NCI-H2171 (cell line): ENCODE measurements around the gene NUTM2E.
"Not testable (repeated sequence)": the region's sequence is repeated elsewhere in the genome, so short reads cannot be mapped to it uniquely, and the experiment has no call there.

Experiments used
- DNase-seq: peaks from one replicate; lab custom pipeline; 2025; lab: John Stamatoyannopoulos, UW

NUTM2E gene, protein sequence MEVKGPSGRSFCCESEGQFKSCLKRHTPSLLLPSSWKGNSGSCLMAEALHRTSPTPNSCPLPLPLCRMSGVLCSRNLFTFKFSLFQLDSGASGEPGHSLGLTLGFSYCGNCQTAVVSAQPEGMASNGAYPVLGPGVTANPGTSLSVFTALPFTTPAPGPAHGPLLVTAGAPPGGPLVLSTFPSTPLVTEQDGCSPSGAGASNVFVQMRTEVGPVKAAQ (N-terminal part only)

DNA sequence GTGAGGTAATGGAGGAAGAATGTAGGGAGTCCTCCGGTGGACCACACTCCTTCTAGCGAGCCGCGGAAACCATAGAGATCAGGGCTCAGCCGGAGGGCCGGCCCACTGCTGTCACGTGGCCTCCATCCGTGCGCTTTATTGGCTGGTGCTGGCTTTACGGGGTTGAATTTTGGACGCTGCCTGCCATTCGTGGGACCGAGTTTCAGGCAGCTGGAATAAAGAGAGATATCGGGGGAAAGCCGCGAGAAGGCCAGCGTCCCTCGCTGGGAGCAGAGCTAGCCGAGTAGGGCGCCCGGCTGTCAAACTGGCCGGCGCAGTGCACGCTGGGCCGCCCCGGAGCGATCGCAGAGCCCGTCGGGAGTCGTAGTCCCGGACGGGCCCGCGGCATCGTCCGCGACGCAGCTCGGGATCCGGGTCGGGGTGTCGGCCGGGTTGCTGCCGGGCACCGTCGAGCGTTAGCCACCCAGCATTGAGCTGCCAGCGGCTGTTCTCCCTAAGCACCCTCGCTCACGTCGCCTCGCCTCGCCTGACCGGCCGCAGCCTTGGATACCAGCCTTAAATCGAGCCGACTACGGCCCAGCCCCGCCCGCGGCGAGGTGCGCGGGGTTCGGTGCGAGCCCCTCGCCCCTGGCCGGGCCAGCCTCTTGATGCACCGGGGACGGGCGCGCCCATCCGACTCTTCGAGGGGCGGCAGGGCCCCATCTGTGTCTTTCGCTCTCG lies at the start of gene NUTM2E:
TSS of gene NUTM2E (plus strand) at position 244 of the 720 bp plus-strand sequence. CDS start 15,002 bp downstream, outside the sequence.
- DNase-seq = peak; percentile 8

GRCh38 chr10:79777997-79778396 lies 48.5 kb upstream of the NUTM2E start:
- DNase-seq = not testable (repeated sequence)

GRCh38 chr10:79779310-79779938 lies 47.1 kb upstream of the NUTM2E start:
- not testable (repeated sequence) for DNase-seq

DNA sequence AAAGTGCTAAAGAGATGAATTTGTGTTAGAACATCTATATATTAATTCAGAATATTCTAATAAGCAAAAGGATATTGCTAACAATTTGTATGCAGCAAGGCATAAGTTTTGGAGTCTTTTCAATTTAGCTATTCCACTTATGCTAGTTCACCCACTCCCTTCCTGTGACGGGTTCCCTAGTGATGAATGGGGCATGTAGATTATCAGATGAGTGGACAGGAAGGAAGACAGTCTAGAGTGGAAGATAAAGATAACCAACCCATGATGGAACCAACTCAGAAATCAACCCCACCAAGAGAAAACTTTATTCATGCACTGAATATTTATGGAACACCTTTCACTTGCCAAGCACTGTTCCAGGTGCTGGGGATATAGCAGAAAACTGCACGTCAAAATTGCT lies 46.5 kb upstream of the NUTM2E start:
- not testable (repeated sequence) for DNase-seq

- not testable (repeated sequence) for DNase-seq
Measured at GRCh38 chr10:79781584-79781983, 45.0 kb upstream of the NUTM2E start.

GRCh38 chr10:79787455-79787952 lies 39.0 kb upstream of the NUTM2E start:
- DNase-seq = not testable (repeated sequence)

GRCh38 chr10:79789351-79789750 lies 37.2 kb upstream of the NUTM2E start:
- DNase-seq = not testable (repeated sequence)

GRCh38 chr10:79791906-79792517 lies 34.5 kb upstream of the NUTM2E start:
- DNase-seq = not testable (repeated sequence)

DNA sequence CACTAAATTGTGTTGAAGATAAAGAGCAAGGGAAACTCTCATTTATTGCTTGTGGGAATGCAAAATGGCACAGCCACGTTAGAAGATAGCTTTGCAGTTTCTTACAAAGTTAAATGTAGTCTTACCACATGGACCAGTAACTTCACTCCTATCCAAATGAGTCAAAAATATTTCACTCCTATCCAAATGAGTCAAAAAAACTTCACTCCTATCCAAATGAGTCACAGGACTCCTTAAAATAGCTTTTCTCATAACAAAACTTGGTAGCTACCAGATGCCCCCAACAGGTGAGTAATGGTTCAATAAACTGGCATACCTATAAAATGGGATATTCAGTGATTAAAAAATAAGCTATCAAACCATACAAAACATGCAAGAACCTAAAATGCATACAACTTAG lies 27.2 kb upstream of the NUTM2E start:
- not testable (repeated sequence) for DNase-seq

GRCh38 chr10:79805857-79806256 lies 20.7 kb upstream of the NUTM2E start:
- not testable (repeated sequence) for DNase-seq

DNA sequence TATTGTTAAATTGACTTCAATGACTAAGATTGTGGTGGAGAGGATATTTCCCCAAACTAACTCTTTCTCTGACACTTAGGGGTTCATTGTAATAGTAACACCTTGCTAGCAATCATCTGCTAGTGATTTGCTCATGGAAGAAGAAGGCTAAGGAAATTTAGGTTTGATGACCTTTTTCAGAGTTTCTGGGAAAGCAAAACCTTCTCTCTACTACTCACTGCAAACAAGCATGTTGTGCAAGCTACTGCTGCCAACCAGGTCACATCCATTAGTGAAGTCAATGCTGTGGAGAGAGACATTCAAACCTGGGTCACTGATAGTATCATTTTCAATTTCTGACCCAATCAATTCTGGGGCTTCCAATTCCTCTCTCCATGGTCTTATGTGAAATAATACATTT lies 14.6 kb upstream of the NUTM2E start:
- not testable (repeated sequence) for DNase-seq

GRCh38 chr10:79816290-79816689 lies 10.2 kb upstream of the NUTM2E start:
- DNase-seq = not testable (repeated sequence)

GRCh38 chr10:79823387-79823786 lies 3.2 kb upstream of the NUTM2E start:
- not testable (repeated sequence) for DNase-seq

GRCh38 chr10:79825587-79826011 lies 940 bp upstream of the NUTM2E start:
- DNase-seq = not testable (repeated sequence)

- not testable (repeated sequence) for DNase-seq
Measured at GRCh38 chr10:79826131-79826495, 426 bp upstream of the NUTM2E start.

GRCh38 chr10:79833833-79834232 lies 7.3 kb downstream of the NUTM2E start:
- DNase-seq = not testable (repeated sequence)

- not testable (repeated sequence) for DNase-seq
Measured at GRCh38 chr10:79835891-79836290, 9.4 kb downstream of the NUTM2E start.

DNA sequence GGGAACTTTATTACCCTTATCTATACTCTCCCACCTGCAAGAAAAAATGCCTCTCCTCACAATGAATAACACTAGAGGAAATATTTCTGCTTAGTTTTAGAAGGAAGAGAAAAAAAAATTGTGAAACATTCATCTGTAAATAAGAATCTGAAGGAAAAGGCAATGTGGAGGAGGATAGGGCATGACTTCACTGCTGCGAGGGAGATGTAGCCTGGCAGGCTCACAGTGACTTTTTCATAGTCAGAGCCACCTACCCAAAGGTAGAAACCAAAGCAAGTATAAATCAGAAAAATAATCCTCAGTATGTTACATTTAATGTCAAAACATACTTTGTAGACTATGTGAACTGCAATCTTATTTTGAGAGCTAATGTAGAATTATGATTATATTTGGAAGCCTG lies 10.4 kb downstream of the NUTM2E start:
- DNase-seq = not testable (repeated sequence)

GRCh38 chr10:79838441-79838840 lies 11.9 kb downstream of the NUTM2E start:
- not testable (repeated sequence) for DNase-seq

DNA sequence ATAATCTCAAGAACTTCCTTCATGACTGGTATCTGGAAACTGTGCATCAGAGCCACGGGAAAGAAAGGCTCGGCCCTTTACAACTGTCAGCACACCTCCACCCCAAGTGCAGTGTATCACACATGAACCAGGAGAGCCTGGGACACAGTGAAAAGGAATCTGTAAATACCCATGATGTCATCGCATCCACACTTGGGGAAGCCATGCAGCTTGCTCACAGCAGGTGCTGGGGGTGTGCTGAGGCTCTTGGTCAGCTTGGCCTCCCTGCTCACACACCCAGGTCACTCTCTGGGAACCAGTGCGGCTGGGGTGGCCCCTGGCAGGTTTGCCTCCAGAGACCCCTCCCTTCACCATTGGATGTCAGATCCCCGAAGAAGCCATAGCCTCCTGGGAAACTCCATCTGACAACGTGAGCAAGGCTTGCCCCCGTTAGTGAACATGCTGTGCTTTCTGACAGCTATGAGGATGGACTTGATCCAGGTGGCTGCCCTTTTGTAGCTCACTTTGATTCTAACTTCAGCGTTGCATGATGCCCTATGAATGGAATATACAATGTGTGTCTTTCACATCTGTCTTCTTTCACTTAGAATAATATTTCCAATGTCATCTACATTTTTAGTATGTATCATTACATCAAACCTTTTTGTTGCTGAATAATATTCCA lies 26.8 kb downstream of the NUTM2E start:
- not testable (repeated sequence) for DNase-seq

- not testable (repeated sequence) for DNase-seq
Measured at GRCh38 chr10:79862269-79862668, 35.7 kb downstream of the NUTM2E start.

- DNase-seq = not testable (repeated sequence)
Measured at GRCh38 chr10:79862803-79863202, 36.3 kb downstream of the NUTM2E start.
